Stomach (tissue), 4 donors: ENCODE measurements around the gene DLG5.

ENCODE experiments used
- EP300 ChIP-seq: sonication (generic); formaldehyde crosslinking; IDR thresholded peaks from one replicate; pipeline ENCODE4 v1.6.1; 2017; ENCODE audit warnings: antibody characterized with exemption
- POLR2A ChIP-seq, 4 donors: fragments of 450-650 bp; IDR thresholded peaks; one replicate each; pipeline ENCODE4 v1.6.1; 2016; ENCODE audit warnings: antibody characterized with exemption in 4 of 4, control low read depth in 2 of 4, mild to moderate bottlenecking in 1 of 4, moderate library complexity in 1 of 4
- POLR2AphosphoS5 ChIP-seq, 3 donors: sonication (generic); formaldehyde crosslinking; IDR thresholded peaks; one replicate each; pipeline ENCODE4 v1.6.1; 2016; ENCODE audit warnings: antibody characterized with exemption in 3 of 3
- TF ChIP-seq, protein P1 (sequence below), 7 experiments: fragments of 450-650 bp in 4 of 7; fragments of 200-600 bp in 3 of 7; sonication (generic) in 3 of 7; IDR thresholded peaks; one replicate each; pipeline ENCODE4 v1.5.1; 2016 to 2019; ENCODE audit warnings: antibody characterized with exemption in 7 of 7, control low read depth in 2 of 7, mild to moderate bottlenecking in 1 of 7

DNA sequence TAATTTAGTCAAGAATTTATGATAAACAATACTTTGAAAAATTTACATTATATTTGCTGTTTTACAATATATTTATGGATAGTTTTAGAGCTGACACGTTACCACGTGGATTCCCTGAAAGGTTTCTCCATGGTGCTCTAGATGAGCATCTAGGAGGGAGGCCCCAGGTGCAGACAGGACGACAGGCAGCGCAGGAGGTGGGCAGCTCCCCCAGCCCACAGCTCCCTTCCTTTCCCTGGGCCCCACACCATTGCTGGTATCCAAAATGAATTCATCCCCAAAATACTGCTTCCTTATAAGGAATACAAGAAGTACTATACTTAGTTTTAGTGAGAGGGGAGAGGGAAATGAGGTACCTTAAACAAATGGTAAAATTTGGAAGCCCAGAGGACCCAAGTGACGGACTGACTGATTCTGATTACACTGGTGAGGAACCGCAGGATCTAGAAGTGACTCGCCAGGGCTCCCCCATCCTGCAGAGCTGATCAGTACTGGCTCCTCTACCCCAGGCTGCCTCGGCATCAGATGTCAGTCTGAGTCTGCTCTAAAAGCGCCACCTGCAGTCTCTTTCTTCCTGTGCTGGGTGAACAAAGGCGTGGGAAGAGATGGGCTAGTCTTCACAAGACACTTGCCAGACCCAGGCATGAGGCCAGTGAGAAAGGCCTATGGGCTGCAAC lies 89.2 kb downstream of the DLG5 start:
- TF ChIP-seq, protein P1, sequence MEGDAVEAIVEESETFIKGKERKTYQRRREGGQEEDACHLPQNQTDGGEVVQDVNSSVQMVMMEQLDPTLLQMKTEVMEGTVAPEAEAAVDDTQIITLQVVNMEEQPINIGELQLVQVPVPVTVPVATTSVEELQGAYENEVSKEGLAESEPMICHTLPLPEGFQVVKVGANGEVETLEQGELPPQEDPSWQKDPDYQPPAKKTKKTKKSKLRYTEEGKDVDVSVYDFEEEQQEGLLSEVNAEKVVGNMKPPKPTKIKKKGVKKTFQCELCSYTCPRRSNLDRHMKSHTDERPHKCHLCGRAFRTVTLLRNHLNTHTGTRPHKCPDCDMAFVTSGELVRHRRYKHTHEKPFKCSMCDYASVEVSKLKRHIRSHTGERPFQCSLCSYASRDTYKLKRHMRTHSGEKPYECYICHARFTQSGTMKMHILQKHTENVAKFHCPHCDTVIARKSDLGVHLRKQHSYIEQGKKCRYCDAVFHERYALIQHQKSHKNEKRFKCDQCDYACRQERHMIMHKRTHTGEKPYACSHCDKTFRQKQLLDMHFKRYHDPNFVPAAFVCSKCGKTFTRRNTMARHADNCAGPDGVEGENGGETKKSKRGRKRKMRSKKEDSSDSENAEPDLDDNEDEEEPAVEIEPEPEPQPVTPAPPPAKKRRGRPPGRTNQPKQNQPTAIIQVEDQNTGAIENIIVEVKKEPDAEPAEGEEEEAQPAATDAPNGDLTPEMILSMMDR (IDR thresholded peaks at IDR 0.05), result no peak
- TF ChIP-seq POLR2A (IDR thresholded peaks at IDR 0.05) (no peak), POLR2AphosphoS5 (IDR thresholded peaks at IDR 0.05) (no peak), EP300 (no peak)
